Measurements from ENCODE around the gene HOXA7. TPM values are rescaled to one million over a fixed set of nuclear protein-coding genes. Genes with fewer than 3 reads are reported as not detected.

Gene HOXA7
- total and polyA plus RNA-seq, 2 of the 8 experiments (the other 6 are each of a cell fraction or from before 2014, with no cell fraction given): 0.03 TPM; not detected in 1

DNA sequence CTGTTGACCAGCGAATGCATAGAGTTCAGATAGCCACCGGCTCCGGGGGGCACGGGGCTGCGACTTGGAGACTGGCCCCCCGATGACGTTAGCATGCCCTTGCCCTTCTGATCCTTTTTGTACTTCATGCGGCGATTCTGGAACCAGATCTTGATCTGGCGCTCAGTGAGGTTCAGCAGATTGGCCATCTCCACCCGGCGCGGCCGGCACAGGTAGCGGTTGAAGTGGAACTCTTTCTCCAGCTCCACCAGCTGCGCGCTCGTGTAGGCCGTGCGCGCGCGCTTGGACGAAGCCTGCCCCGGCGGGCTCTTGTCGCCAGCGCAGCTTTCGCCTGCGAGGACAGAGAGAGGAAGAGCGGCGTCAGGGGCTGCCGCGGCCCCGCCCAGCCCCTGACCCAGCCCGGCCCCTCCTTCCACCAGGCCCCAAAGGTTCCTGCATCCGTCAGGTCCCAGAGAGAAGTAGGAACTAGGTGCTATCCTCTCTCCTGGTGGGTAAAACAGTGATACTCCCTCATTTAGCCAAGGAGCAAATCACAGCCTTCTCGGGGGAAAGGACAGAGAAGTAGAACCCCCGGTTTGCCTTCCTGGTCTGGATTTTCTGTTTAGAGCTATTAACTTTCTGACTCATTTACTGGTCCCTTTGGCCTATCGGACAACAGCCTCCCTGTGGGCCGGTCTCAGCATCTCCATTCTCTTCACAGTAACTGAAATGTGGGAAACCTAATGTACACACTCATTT is 47.9 kb downstream of the HOXA7 start (continued):
- TF ChIP-seq, protein P1, sequence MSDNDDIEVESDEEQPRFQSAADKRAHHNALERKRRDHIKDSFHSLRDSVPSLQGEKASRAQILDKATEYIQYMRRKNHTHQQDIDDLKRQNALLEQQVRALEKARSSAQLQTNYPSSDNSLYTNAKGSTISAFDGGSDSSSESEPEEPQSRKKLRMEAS (IDR thresholded peaks at IDR 0.05): peak; percentile 42; the same call in 1 of the 2 replicates
- 0 out of 2 replicates have a peak, but pooled peaks have one; percentile 21 for TF ChIP-seq GABPA (IDR thresholded peaks at IDR 0.05; ENCODE audit: borderline replicate concordance, insufficient read depth, low read length)
- 0 out of 2 replicates have a peak, but pooled peaks have one; percentile 2 for TF ChIP-seq TCF12 (IDR thresholded peaks at IDR 0.05; ENCODE audit: low read depth, low read length)
- TF ChIP-seq EZH2 (IDR thresholded peaks at IDR 0.05; ENCODE audit: low read depth, low read length, severe bottlenecking): peak; percentile 98

Data from H1 (cell line).